Activated CD4-positive, alpha-beta T cell treated with anti-CD3 and anti-CD28 coated beads, Interleukin-2, amount 50 U/mL, for 24 hours (primary cell): ENCODE data around the gene ZNF780A.
"Not testable (repeated sequence)": the region's sequence is repeated elsewhere in the genome, so short reads cannot be mapped to it uniquely, and the experiment has no call there.

ENCODE experiments used
- DNase-seq, 2 donors: peaks; one replicate each; pipeline ENCODE4 v3.0.0-alpha.2; 2020; ENCODE audit warnings: low read depth in 1 of 2, low spot score in 1 of 2

Gene ZNF780A

GRCh38 chr19:40088299-40089047 is 2.3 kb downstream of the ZNF780A start:
- DNase-seq: no peak

DNA sequence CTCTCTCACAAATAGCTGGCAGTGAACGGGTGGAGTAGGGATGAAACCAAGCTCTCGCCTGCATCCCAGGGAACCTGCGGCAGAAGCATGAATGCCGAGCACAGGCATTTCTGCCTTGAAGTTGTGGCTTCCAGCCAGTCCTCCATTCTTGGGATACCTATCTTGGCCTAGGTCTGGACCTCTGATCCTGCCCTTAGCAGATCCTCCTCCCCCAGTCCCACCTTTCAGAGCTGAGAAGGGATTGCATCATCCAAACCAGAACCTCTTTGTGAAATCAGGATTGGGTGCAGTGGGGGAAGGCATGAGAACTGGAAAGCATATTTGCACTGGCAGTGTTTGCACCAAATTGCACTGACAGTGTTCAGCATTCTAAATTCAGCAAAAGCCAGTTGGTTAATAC is 5.8 kb downstream of the ZNF780A start:
- DNase-seq: no peak

GRCh38 chr19:40081411-40081810 is 9.3 kb downstream of the ZNF780A start:
- no peak for DNase-seq

- DNase-seq: no peak
These were observed 10.5 kb downstream of the ZNF780A start for GRCh38 chr19:40080289-40080688.

DNA sequence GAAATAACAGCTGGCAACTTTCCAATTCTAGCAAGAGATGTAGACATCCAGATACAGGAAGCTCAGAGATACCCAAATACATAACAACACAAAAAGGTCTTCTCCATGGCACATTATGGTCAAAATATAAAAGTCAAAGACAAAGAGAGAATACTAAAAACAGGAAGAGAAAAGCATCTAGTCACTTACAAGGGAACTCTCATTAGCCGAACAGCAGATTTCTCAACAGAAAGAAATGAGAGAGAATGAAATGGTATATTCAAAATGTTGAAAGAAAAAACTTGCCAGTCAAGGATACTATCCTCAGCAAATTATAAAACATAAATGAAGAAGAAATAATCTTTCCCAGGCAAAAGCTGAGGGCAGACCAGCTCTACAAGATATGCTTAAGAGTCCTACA is 12.4 kb downstream of the ZNF780A start:
- DNase-seq: no peak

- DNase-seq: no peak
These were observed 20.7 kb downstream of the ZNF780A start for GRCh38 chr19:40070058-40070457.

GRCh38 chr19:40059624-40060023 is 31.1 kb downstream of the ZNF780A start:
- no peak for DNase-seq

DNA sequence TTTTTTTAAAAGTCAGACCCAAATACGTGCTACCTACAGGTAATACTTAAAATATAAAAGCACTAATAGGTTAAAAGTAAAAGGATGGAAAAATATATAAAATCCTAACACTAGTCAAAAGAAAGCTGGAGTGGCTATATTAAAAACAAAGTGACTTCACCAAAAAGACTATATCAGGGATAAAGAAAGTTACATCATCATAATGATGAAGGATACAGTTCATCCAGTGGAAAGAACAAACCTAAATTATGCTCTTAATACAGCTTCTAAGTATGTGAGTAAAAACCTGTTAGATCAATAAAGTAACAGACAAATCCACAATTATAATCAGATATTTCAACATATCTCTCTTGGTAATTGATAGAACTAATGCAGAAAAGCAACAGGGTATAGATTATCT is 33.6 kb downstream of the ZNF780A start:
- DNase-seq: no peak

GRCh38 chr19:40056505-40056904 is 34.2 kb downstream of the ZNF780A start:
- no peak for DNase-seq

DNA sequence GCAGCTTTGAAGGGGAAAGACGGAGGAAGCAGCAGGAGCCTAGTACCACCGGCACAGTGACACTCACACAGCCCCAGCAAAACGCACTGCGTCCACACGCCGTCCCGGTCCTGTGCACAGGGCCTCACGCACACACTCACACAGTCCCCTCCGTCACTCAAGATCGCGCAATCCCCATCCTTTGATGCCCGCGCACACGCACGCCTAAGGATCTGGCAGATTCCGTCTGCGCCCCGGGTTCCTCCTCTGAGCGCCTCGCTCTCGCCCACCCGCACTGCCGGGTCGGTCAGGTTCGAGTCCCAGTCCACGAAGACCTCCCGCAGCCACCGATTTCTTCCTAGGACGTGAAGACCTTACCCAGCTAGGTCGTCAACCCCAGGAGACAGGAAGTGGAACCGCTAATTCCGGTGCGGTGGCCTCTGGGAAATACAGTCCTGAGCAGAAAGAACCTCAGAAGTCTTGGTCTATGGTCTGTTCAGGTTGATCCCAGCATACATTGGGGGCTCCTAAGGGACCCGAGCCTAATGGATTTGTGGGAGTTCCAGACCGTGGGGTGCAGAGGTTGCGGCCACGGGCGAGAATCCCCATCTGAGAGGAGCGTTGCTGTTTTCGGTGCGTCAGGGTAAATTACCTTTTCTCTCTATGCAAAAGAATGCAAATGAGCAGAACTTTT is 34.8 kb downstream of the ZNF780A start, which contains the start of gene ZNF780B:
TSS of gene ZNF780B (minus strand) at position 400 of the 673 bp plus-strand sequence. CDS start 5,899 bp downstream, outside the sequence.
- DNase-seq: peak; percentile 56 to 62

GRCh38 chr19:40055049-40055448 is 35.7 kb downstream of the ZNF780A start:
- no peak for DNase-seq

- DNase-seq: no peak
These were observed 36.1 kb downstream of the ZNF780A start for GRCh38 chr19:40054632-40055031.

GRCh38 chr19:40053491-40053890 is 37.3 kb downstream of the ZNF780A start:
- no peak for DNase-seq

DNA sequence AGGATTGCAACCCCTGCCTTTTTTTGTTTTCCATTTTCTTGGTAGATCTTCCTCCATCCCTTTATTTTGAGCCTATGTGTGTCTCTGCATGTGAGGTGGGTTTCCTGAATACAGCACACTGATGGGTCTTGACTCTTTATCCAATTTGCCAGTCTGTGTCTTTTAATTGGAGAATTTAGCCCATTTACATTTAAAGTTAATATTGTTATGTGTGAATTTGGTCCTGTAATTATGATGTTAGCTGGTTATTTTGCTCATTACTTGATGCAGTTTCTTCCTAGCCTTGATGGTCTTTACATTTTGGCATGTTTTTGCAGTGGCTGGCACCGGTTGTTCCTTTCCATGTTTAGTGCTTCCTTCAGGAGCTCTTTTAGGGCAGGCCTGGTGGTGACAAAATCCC is 49.0 kb downstream of the ZNF780A start:
- not testable (repeated sequence) for DNase-seq

GRCh38 chr19:40038047-40038446 is 52.7 kb downstream of the ZNF780A start:
- DNase-seq: not testable (repeated sequence)

GRCh38 chr19:40035996-40036395 is 54.7 kb downstream of the ZNF780A start:
- no peak for DNase-seq

GRCh38 chr19:40033989-40034560 is 56.7 kb downstream of the ZNF780A start:
- no peak for DNase-seq

GRCh38 chr19:40026597-40026970 is 64.2 kb downstream of the ZNF780A start:
- DNase-seq: no peak

DNA sequence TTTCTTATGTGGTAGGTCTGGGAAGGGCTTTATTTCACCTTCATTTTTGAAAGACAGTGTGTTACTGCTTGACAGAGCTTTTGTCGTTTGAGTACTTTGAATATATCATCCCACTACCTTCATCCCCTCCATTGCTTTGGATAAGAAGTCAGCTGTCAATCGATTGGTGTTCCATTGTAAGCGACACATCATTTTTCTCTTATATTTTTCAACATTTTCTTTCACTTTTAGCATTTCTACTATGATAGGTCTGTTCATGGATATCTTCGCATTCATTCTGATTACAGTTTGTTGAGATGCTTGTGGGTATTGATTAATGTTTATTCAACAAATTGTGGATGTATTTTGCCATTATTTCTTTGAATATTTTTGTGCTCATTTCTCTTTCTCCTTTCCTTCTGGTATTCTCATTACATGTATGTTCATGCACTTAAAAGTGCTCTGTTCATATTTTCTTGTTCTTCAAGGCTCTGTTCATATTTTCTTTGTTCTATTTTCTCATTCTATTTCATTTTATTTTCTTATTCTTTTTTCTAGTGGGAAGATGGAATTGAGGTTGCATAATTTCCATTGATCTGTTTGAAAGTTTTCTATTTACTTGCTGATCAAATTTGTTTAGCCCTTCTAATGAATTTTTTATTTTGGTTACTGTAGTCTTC is 64.7 kb downstream of the ZNF780A start:
- DNase-seq: no peak

DNA sequence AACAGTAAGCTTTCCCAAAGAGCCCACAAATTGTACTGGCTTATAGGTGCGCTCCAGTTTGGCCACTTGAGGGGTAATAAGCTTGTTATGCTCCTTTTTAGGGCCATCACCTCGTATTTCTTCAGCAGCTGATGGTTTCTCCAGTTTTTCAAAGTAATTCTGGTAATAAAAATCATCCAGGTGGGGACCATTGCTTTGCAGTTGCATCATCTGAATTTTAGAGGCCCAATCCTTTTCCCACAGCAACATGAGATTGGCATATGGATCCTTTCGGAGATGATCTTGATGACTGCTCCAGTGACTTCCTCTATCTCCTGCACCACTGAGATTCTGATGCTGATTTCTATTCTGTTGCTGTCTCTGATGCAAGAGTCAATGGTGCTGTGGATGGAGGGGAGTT is 66.8 kb downstream of the ZNF780A start:
- no peak for DNase-seq
